ENCODE data around the gene USP25. TPM values are rescaled to one million over a fixed set of nuclear protein-coding genes. Genes with fewer than 3 reads are reported as not detected.

Gene USP25
- total RNA-seq, 2 donors from 2014 or later = 42.9 to 44.7 TPM

GRCh38 chr21:15809818-15810217 is 80.0 kb downstream of the USP25 start:
- no peak for DNase-seq (ENCODE audit: low spot score)
- no peaks in the 10 kb centered on the region for H3K9me3 ChIP-seq
- no peaks in the 10 kb centered on the region for H3K4me1 ChIP-seq
- TF ChIP-seq, protein P1, sequence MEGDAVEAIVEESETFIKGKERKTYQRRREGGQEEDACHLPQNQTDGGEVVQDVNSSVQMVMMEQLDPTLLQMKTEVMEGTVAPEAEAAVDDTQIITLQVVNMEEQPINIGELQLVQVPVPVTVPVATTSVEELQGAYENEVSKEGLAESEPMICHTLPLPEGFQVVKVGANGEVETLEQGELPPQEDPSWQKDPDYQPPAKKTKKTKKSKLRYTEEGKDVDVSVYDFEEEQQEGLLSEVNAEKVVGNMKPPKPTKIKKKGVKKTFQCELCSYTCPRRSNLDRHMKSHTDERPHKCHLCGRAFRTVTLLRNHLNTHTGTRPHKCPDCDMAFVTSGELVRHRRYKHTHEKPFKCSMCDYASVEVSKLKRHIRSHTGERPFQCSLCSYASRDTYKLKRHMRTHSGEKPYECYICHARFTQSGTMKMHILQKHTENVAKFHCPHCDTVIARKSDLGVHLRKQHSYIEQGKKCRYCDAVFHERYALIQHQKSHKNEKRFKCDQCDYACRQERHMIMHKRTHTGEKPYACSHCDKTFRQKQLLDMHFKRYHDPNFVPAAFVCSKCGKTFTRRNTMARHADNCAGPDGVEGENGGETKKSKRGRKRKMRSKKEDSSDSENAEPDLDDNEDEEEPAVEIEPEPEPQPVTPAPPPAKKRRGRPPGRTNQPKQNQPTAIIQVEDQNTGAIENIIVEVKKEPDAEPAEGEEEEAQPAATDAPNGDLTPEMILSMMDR (IDR thresholded peaks at IDR 0.05) = no peak
- no peak overlapping the region for H3K4me3 ChIP-seq
- H3K27me3 ChIP-seq = no peaks in the 10 kb centered on the region
- no peak overlapping the region for H3K27ac ChIP-seq
- H3K36me3 ChIP-seq = peaks cover 14% of the 10 kb centered on the region

- Histone ChIP-seq H3K9me3 (no peaks in the 10 kb centered on the region), H3K4me1 (no peaks in the 10 kb centered on the region), H3K27me3 (no peaks in the 10 kb centered on the region), H3K4me3 (no peak overlapping the region), H3K27ac (no peak overlapping the region), H3K36me3 (peaks cover 11% of the 10 kb centered on the region)
- no peak for DNase-seq (ENCODE audit: low spot score)
- TF ChIP-seq, protein P1 (IDR thresholded peaks at IDR 0.05) = no peak
These were observed 85.5 kb downstream of the USP25 start for GRCh38 chr21:15815285-15815684.

- H3K4me3 ChIP-seq = no peak overlapping the region
- H3K36me3 ChIP-seq = peaks cover 2% of the 10 kb centered on the region
- H3K27me3 ChIP-seq = no peaks in the 10 kb centered on the region
- TF ChIP-seq, protein P1 (IDR thresholded peaks at IDR 0.05) = no peak
- H3K9me3 ChIP-seq = no peaks in the 10 kb centered on the region
- H3K27ac ChIP-seq = no peak overlapping the region
- H3K4me1 ChIP-seq = peaks cover 0 to under 1% of the 10 kb centered on the region in 2 donors
- DNase-seq (ENCODE audit: low spot score) = no peak
These were observed 90.5 kb downstream of the USP25 start for GRCh38 chr21:15820327-15820726.

DNA sequence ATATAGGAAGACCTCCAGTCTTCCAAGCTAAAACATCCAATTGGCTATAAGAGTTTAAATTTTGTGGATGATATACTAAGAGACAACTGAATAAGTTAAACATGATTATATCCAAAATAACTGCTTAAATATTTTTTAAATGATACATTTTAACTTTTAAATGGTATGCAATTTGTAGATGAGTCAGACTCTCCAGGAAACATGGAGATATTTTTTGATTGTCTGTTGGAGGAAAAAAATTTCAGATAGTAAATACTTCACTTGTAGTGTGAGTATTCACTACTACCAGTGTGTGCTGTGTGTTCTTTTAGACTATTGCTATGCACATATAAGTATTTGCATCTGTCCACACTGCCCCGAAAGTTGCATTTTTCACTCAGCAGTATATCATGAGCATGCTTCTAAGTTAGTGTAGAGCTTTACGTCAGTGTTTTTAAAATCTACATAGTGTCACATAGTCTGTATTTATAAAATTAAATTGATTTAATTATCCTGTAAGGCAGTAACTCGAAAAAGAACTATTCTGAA is 91.1 kb downstream of the USP25 start:
- Histone ChIP-seq H3K9me3 (no peaks in the 10 kb centered on the region), H3K27ac (no peak overlapping the region), H3K36me3 (no peaks in the 10 kb centered on the region), H3K4me1 (peaks cover 0 to 7% of the 10 kb centered on the region in 2 donors), H3K27me3 (no peaks in the 10 kb centered on the region), H3K4me3 (no peak overlapping the region)
- DNase-seq (ENCODE audit: low spot score) = no peak
- TF ChIP-seq, protein P1 (IDR thresholded peaks at IDR 0.05) = no peak

DNA sequence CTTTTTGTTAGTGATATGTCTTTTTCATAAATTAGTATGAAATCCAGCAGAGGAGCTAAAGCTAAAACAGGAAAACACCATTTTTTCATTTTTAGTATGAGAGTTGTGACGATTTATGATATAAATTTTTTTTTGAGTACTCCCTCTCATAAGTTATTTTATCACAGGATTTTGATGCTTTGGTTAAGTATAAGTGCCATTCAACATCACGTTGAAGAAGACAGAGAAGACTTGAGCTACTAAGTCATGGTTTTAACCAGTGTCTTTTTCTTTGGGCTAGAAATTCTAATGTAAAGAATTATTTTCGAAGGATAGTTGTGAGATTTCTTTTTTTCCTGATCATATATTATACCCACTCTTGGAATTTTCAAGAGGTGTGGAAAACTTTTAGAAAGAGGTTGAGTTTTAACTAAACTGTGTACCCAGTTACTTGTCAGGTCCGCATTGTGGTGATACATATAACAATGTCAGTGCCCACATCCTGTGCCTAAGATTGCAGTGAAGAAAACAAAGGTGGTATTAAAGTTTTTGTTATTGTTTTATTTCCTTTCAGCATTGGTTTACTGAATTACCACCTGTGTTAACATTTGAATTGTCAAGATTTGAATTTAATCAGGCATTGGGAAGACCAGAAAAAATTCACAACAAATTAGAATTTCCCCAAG is 93.8 kb downstream of the USP25 start:
- Histone ChIP-seq H3K4me1 (peaks cover 0 to 29% of the 10 kb centered on the region in 2 donors), H3K36me3 (no peaks in the 10 kb centered on the region), H3K27ac (no peak overlapping the region), H3K4me3 (no peak overlapping the region), H3K27me3 (no peaks in the 10 kb centered on the region), H3K9me3 (no peaks in the 10 kb centered on the region)
- no peak for DNase-seq (ENCODE audit: low spot score)
- TF ChIP-seq, protein P1 (IDR thresholded peaks at IDR 0.05) = no peak

DNA sequence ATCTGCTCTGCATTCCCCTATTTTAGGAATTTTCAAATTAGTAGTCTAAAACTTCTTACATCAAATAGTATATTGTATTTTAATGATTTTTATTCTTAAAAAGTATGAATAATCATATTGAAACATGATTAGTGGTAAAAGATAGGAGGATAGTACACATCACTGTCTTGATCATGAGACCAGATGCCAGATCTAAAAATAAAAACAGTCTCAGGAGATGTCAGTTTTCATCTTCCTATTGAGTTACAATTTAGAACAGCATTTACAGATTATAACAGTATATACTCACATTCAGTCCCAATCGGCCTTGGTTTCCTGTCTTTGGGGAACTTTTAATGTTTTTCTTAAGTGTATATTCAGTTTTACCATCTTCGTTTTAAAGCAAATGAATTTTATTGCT is 95.9 kb downstream of the USP25 start:
- TF ChIP-seq, protein P1 (IDR thresholded peaks at IDR 0.05) = no peak

More for the DNA sequence above, 95.9 kb downstream of the USP25 start:
- Histone ChIP-seq H3K9me3 (no peaks in the 10 kb centered on the region), H3K36me3 (no peaks in the 10 kb centered on the region), H3K27me3 (no peaks in the 10 kb centered on the region), H3K4me3 (no peak overlapping the region), H3K27ac (peak overlapping the region; percentile 10 to 82), H3K4me1 (peaks cover 0 to 30% of the 10 kb centered on the region in 2 donors)
- DNase-seq (ENCODE audit: low spot score) = no peak

Data from right atrium auricular region (tissue), 2 donors.